Endothelial cell of umbilical vein (primary cell): ENCODE results near the gene ELMO1. TPM values are rescaled to one million over a fixed set of nuclear protein-coding genes. Genes with fewer than 3 reads are reported as not detected.

ENCODE experiments used
- BruUV-seq: library from RNA; stranded (reverse); fragments of 400-500 nt; replicated peaks from 2 replicates; lab custom pipeline; 2021; lab: Mats Ljungman, UMichigan
- CTCF ChIA-PET: fragments of 300-600, 350-600 bp; sonication (Branson Sonifier 250); formaldehyde crosslinking; loops from one replicate; lab custom pipeline; 2021; ENCODE audit warnings: antibody characterized with exemption, inconsistent platforms; lab: Charles Lee
- POLR2A ChIA-PET: fragments of 300-600, 350-600 bp; sonication (Branson Sonifier 250); formaldehyde crosslinking; loops from one replicate; lab custom pipeline; 2021; ENCODE audit warnings: antibody characterized with exemption, inconsistent platforms; lab: Charles Lee
- DNase-seq: peaks from one replicate; pipeline ENCODE4 v3.0.0-alpha.2; 2011; ENCODE audit warnings: low read depth, low spot score
- FAIRE-seq: peaks from 2 replicates; lab custom pipeline; 2011; peaks lifted over from hg19 to GRCh38; lab: Jason Lieb, UNC
- H2AFZ ChIP-seq: 2 replicates; pipeline ENCODE4 v1.6.0; 2012; ENCODE audit warnings: low read depth, low read length, control low read depth, inconsistent platforms
- H3K27ac ChIP-seq: 2 replicates; pipeline ENCODE4 v1.5.1; 2011; ENCODE audit warnings: low read depth, mild to moderate bottlenecking, control low read depth, low read length, moderate library complexity; ENCODE audit not compliant: insufficient read depth
- H3K27me3 ChIP-seq, 2 experiments: 2 replicates each; pipeline versions ENCODE4 v1.6.0 to v1.6.1; 2011; ENCODE audit warnings: low read length in 2 of 2, mixed read lengths in 1 of 2; ENCODE audit not compliant: control insufficient read depth in 2 of 2, insufficient read depth in 2 of 2
- H3K36me3 ChIP-seq, 2 experiments: 2 replicates in 1 of 2; 3 replicates in 1 of 2; pipeline ENCODE4 v1.5.1; 2011; ENCODE audit warnings: low read length in 2 of 2, mild to moderate bottlenecking in 1 of 2, moderate library complexity in 1 of 2; ENCODE audit not compliant: control insufficient read depth in 2 of 2, insufficient read depth in 2 of 2; ENCODE audit errors: extremely low read depth in 1 of 2
- H3K4me1 ChIP-seq: 3 replicates; pipeline ENCODE4 v1.5.1; 2011; ENCODE audit warnings: mild to moderate bottlenecking, low read length; ENCODE audit not compliant: control insufficient read depth, insufficient read depth; ENCODE audit errors: extremely low read depth
- H3K4me2 ChIP-seq: 2 replicates; pipeline ENCODE4 v1.6.1; 2011; ENCODE audit warnings: low read length, control low read depth, mixed read lengths; ENCODE audit not compliant: insufficient read depth
- H3K4me3 ChIP-seq, 3 experiments: fragments of 200-600 bp in 1 of 3; sonication (generic), shearing (Covaris generic) in 1 of 3; replicated peaks in 1 of 3; 2 replicates each; pipeline ENCODE4 v1.5.1; 2011 to 2016; ENCODE audit warnings: control low read depth in 3 of 3, low read length in 3 of 3, mild to moderate bottlenecking in 2 of 3, inconsistent platforms in 1 of 3, low read depth in 1 of 3, moderate library complexity in 1 of 3; ENCODE audit not compliant: insufficient read depth in 1 of 3
- H3K79me2 ChIP-seq: 2 replicates; pipeline ENCODE4 v1.6.0; 2012; ENCODE audit warnings: low read length, inconsistent platforms; ENCODE audit not compliant: control insufficient read depth, insufficient read depth
- H3K9ac ChIP-seq: replicated peaks from 2 replicates; pipeline ENCODE3; 2011; ENCODE audit warnings: low read length, control low read depth; ENCODE audit not compliant: insufficient read depth; ENCODE audit errors: extremely low read depth
- H3K9me1 ChIP-seq: replicated peaks from 3 replicates; pipeline ENCODE4 v1.6.0; 2011; ENCODE audit warnings: mild to moderate bottlenecking, low read length; ENCODE audit not compliant: control insufficient read depth, insufficient read depth; ENCODE audit errors: extremely low read depth
- H3K9me3 ChIP-seq: replicated peaks from 2 replicates; pipeline ENCODE4 v1.5.1; 2012; ENCODE audit warnings: low read length, inconsistent platforms; ENCODE audit not compliant: control insufficient read depth, insufficient read depth
- H4K20me1 ChIP-seq: replicated peaks from 2 replicates; pipeline ENCODE3; 2011; ENCODE audit warnings: mild to moderate bottlenecking, low read length; ENCODE audit not compliant: control insufficient read depth, insufficient read depth; ENCODE audit errors: extremely low read depth
- CTCF ChIP-seq, 2 donors: IDR thresholded peaks; 1 replicate in 1 of 2; 2 replicates in 1 of 2; pipeline ENCODE4 v1.5.1; 2011; ENCODE audit warnings: low read length in 2 of 2, mild to moderate bottlenecking in 2 of 2, moderate library complexity in 2 of 2, control low read depth in 1 of 2, inconsistent platforms in 1 of 2, low read depth in 1 of 2; ENCODE audit not compliant: insufficient read depth in 1 of 2; ENCODE audit errors: extremely low read depth in 1 of 2
- EZH2 ChIP-seq: IDR thresholded peaks from 2 replicates; pipeline ENCODE4 v1.6.1; 2012; ENCODE audit warnings: borderline replicate concordance, low read depth, mild to moderate bottlenecking, moderate library complexity, low read length, inconsistent platforms; ENCODE audit not compliant: severe bottlenecking
- FOS ChIP-seq: IDR thresholded peaks from 2 replicates; pipeline ENCODE4 v1.6.1; 2011; ENCODE audit warnings: mild to moderate bottlenecking, low read length, moderate library complexity, borderline replicate concordance; ENCODE audit not compliant: insufficient read depth
- GATA2 ChIP-seq: IDR thresholded peaks from 2 replicates; pipeline ENCODE4 v1.7.0; 2011; ENCODE audit warnings: low read depth, mild to moderate bottlenecking, moderate library complexity, mixed read lengths, low read length; ENCODE audit not compliant: insufficient read length, insufficient read depth
- JUN ChIP-seq: IDR thresholded peaks from 2 replicates; pipeline ENCODE4 v1.6.1; 2011; ENCODE audit warnings: borderline replicate concordance, low read depth; ENCODE audit not compliant: insufficient read length, insufficient read depth
- MAX ChIP-seq: IDR thresholded peaks from 2 replicates; pipeline ENCODE4 v1.6.1; 2011; ENCODE audit not compliant: insufficient read depth, insufficient read length
- MYC ChIP-seq: IDR thresholded peaks from one replicate; pipeline ENCODE4 v1.6.1; 2011; ENCODE audit warnings: mild to moderate bottlenecking, low read depth, low read length
- POLR2A ChIP-seq: IDR thresholded peaks from 2 replicates; pipeline ENCODE4 v1.6.1; 2012; ENCODE audit warnings: low read depth, mild to moderate bottlenecking, control low read depth, low read length
- POLR2AphosphoS5 ChIP-seq: IDR thresholded peaks from 2 replicates; pipeline ENCODE4 v1.6.1; 2012; ENCODE audit warnings: low read depth, mild to moderate bottlenecking, control low read depth, low read length, moderate library complexity; ENCODE audit not compliant: insufficient read depth
- dilution Hi-C: fragments of 300-500 bp; cut with MboI; formaldehyde crosslinking; loops from one replicate; pipeline ENCODE4 v1.15.0; 2019; ENCODE audit warnings: low sequenced_read_pairs; ENCODE audit not compliant: extremely low pct_ligation_motif_present
- intact Hi-C: fragments of 100-400 bp; cut with micrococcal nuclease; formaldehyde crosslinking; loops from one replicate; pipeline ENCODE4 v1.10.0; 2022
- polyA plus RNA-seq, 4 experiments: library from polyadenylated mRNA; depleted of rRNA in 3 of 4; stranded (reverse) in 3 of 4; unstranded in 1 of 4; fragments of >200 nt; gene quantifications; 2 replicates each; pipeline versions ENCODE4 v1.2.1 to v1.2.3, GENCODE V29; 2011 to 2012; ENCODE audit warnings: missing spikeins in 1 of 4
- total RNA-seq: library from RNA; stranded (reverse); gene quantifications from 2 replicates; pipeline ENCODE4 v1.2.3, GENCODE V29; 2021

ELMO1 gene
- total and polyA plus RNA-seq, 2 donors (not counting 3 experiments of a cell fraction or from before 2014, with no cell fraction given), result 17.0 to 30.6 TPM

- POLR2A ChIA-PET, result no interaction called here
- intact Hi-C loops (no loop called here), dilution Hi-C loops (no loop called here)
- Histone ChIP-seq H3K27me3 (no peaks in the 10 kb centered on the region), H3K4me2 (no peak overlapping the region), H3K36me3 (no peaks in the 10 kb centered on the region), H4K20me1 (no peaks in the 10 kb centered on the region), H3K4me1 (no peaks in the 10 kb centered on the region), H3K9me3 (no peaks in the 10 kb centered on the region), H3K27ac (no peak overlapping the region), H3K79me2 (no peaks in the 10 kb centered on the region), H3K4me3 (no peak overlapping the region), H3K9me1 (no peaks in the 10 kb centered on the region), H3K9ac (no peak overlapping the region), H2AFZ (no peak overlapping the region)
- no peak for DNase-seq
- TF ChIP-seq GATA2, result no peak
- no peak for TF ChIP-seq CTCF (IDR thresholded peaks at IDR 0.05; ENCODE audit: extremely low read depth in 1 of 2, insufficient read depth in 1 of 2, low read depth in 1 of 2, low read length in 2 of 2)
- FAIRE-seq, result no peak
- no TSS peak for BruUV-seq
- CTCF ChIA-PET, result interaction anchor here (1.0 kb wide), 1 partner anchor 14 kb away, joined by 4 read pairs; no protein-coding TSS in a partner anchor
Observed at GRCh38 chr7:37365405-37365804, 83.3 kb downstream of the ELMO1 start.

- H2AFZ ChIP-seq, result no peak overlapping the region
- POLR2A ChIA-PET, result no interaction called here
- TF ChIP-seq EZH2, result no peak
- no peak for TF ChIP-seq FOS
- no peak for TF ChIP-seq MYC
- no peak for TF ChIP-seq POLR2A
- TF ChIP-seq JUN, result no peak
- TF ChIP-seq MAX, result no peak
- TF ChIP-seq GATA2, result no peak
- no peak for TF ChIP-seq POLR2AphosphoS5
- no peak for TF ChIP-seq CTCF (IDR thresholded peaks at IDR 0.05; ENCODE audit: extremely low read depth in 1 of 2, insufficient read depth in 1 of 2, low read depth in 1 of 2, low read length in 2 of 2)
- DNase-seq, result no peak
- H3K9me3 ChIP-seq, result no peaks in the 10 kb centered on the region
- no peaks in the 10 kb centered on the region for H4K20me1 ChIP-seq
- no peak overlapping the region for H3K27ac ChIP-seq
- H3K27me3 ChIP-seq, result no peaks in the 10 kb centered on the region
- intact Hi-C loops (no loop called here), dilution Hi-C loops (no loop called here)
- no peak overlapping the region for H3K9ac ChIP-seq
- BruUV-seq, result no TSS peak
- H3K4me2 ChIP-seq, result no peak overlapping the region
- CTCF ChIA-PET, result interaction anchor here (1.0 kb wide), 1 partner anchor 15 kb away, joined by 4 read pairs; no protein-coding TSS in a partner anchor
- H3K4me1 ChIP-seq, result no peaks in the 10 kb centered on the region
- no peaks in the 10 kb centered on the region for H3K79me2 ChIP-seq
- no peak overlapping the region for H3K4me3 ChIP-seq
- H3K9me1 ChIP-seq, result no peaks in the 10 kb centered on the region
- no peaks in the 10 kb centered on the region for H3K36me3 ChIP-seq
- no peak for FAIRE-seq
Observed at GRCh38 chr7:37364856-37365255, 83.8 kb downstream of the ELMO1 start.
